ENCODE data around the gene CACNB2. TPM values are rescaled to one million over a fixed set of nuclear protein-coding genes. Genes with fewer than 3 reads are reported as not detected.
A peak's percentile ranks its signal among the peaks of the same experiment; 100 is the strongest.

Gene CACNB2
- total and polyA plus RNA-seq, 4 donors, result 0.90 to 23.9 (median 3.7) TPM

DNA sequence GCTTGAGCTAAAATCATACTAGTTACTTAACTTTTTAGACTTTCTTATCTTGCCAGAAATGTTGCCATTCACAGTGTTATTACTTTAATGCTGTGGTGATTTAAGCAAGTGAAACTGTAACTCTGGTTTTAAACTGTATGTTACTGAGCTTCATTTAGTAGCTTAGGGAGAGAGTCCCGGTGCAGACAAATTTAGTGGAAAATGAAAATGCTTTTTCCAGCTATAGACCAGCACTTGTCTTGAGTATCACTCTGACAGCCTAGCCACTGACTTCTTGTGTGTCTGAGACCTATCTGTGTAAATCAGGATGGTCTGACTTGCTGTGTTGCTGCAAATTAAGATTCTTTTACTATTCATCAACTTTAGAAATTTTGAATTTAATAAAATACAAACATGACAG lies 200.8 kb downstream of the CACNB2 start:
- no peak for ATAC-seq (ENCODE audit: insufficient read depth, low FRiP score)
- no peak for DNase-seq
- H3K4me3 ChIP-seq, result no peak overlapping the region
- H3K4me1 ChIP-seq (ENCODE audit: control insufficient read depth in 5 of 5, insufficient read depth in 5 of 5, low read length in 5 of 5), result peaks cover 0 to 11% (median 0%) of the 10 kb centered on the region in 5 donors
- no peaks in the 10 kb centered on the region for H3K36me3 ChIP-seq (ENCODE audit: control insufficient read depth in 4 of 4, insufficient read depth in 4 of 4, low read length in 4 of 4)
- H3K9ac ChIP-seq (ENCODE audit: insufficient read depth in 1 of 2, low read length in 2 of 2), result peak overlapping the region in 1 of 2 donors; percentile 77
- H3K27me3 ChIP-seq (ENCODE audit: control insufficient read depth in 3 of 3, insufficient read depth in 3 of 3, low read length in 2 of 3), result no peaks in the 10 kb centered on the region
- 67 to 78% methylated on average over 1 of the region's 1 CpG for WGBS, 2 donors
- no peaks in the 10 kb centered on the region for H3K9me3 ChIP-seq (ENCODE audit: control insufficient read depth in 4 of 4, insufficient read depth in 3 of 4, low read length in 3 of 4)
- TF ChIP-seq, protein P1, sequence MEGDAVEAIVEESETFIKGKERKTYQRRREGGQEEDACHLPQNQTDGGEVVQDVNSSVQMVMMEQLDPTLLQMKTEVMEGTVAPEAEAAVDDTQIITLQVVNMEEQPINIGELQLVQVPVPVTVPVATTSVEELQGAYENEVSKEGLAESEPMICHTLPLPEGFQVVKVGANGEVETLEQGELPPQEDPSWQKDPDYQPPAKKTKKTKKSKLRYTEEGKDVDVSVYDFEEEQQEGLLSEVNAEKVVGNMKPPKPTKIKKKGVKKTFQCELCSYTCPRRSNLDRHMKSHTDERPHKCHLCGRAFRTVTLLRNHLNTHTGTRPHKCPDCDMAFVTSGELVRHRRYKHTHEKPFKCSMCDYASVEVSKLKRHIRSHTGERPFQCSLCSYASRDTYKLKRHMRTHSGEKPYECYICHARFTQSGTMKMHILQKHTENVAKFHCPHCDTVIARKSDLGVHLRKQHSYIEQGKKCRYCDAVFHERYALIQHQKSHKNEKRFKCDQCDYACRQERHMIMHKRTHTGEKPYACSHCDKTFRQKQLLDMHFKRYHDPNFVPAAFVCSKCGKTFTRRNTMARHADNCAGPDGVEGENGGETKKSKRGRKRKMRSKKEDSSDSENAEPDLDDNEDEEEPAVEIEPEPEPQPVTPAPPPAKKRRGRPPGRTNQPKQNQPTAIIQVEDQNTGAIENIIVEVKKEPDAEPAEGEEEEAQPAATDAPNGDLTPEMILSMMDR (IDR thresholded peaks at IDR 0.05; ENCODE audit: control extremely low read depth, extremely low read depth), result no peak
- peak overlapping the region in 1 of 2 donors; percentile 88 for H3K27ac ChIP-seq (ENCODE audit: low read depth in 1 of 2, low read length in 1 of 2)

DNA sequence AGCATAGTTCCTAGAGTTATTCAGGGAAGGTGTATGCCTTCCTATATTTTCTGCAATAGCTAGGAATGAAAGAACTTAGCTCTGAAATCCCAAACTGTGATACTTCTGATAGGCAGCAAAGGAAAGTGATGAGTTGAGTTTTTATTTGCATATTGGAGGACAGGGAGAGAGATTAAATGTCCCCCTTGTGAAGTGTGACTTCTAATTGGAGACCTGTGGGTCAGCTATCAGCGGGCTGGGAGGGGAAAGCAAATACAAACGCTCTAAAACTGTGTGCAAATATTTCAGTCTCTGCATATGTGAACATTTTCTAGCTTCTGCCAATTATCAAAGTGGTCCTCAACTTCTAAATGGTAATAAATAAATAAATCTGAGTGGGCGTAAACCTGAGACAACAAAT lies 203.3 kb downstream of the CACNB2 start:
- 73 to 79% methylated on average over 3 of the region's 3 CpGs for WGBS, 2 donors
- TF ChIP-seq, protein P1 (IDR thresholded peaks at IDR 0.05; ENCODE audit: control extremely low read depth, extremely low read depth), result no peak
- Histone ChIP-seq H3K9me3 (ENCODE audit: control insufficient read depth in 4 of 4, insufficient read depth in 3 of 4, low read length in 3 of 4) (no peaks in the 10 kb centered on the region), H3K36me3 (ENCODE audit: control insufficient read depth in 4 of 4, insufficient read depth in 4 of 4, low read length in 4 of 4) (no peaks in the 10 kb centered on the region), H3K4me1 (ENCODE audit: control insufficient read depth in 5 of 5, insufficient read depth in 5 of 5, low read length in 5 of 5) (peaks cover 0 to 11% (median 1%) of the 10 kb centered on the region in 5 donors), H3K27me3 (ENCODE audit: control insufficient read depth in 3 of 3, insufficient read depth in 3 of 3, low read length in 2 of 3) (no peaks in the 10 kb centered on the region), H3K4me3 (no peak overlapping the region), H3K27ac (ENCODE audit: low read depth in 1 of 2, low read length in 1 of 2) (peak overlapping the region in 1 of 2 donors; percentile 45), H3K9ac (ENCODE audit: insufficient read depth in 1 of 2, low read length in 2 of 2) (no peak overlapping the region)
- ATAC-seq (ENCODE audit: insufficient read depth, low FRiP score) (no peak), DNase-seq (no peak)

DNA sequence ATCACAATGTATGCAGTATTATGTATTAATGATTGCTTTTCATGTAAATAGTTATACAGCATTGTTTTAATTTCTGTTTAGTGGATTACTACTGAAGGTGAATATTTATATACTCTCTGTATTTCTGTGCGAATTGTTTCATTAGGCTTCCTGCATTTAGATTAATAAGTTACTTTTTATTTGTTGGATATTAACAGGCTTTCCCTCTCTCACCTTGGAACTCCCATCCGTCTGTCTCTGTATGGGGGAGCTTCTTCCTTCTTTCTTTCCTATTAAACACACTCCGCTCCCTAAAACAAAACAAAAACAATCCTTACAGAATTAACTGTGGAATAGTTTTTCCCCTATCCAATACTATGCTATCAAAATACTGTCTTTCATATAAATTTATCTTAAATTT lies 205.1 kb downstream of the CACNB2 start:
- Histone ChIP-seq H3K27me3 (ENCODE audit: control insufficient read depth in 3 of 3, insufficient read depth in 3 of 3, low read length in 2 of 3) (no peaks in the 10 kb centered on the region), H3K27ac (ENCODE audit: low read depth in 1 of 2, low read length in 1 of 2) (no peak overlapping the region), H3K4me3 (no peak overlapping the region), H3K9ac (ENCODE audit: insufficient read depth in 1 of 2, low read length in 2 of 2) (no peak overlapping the region), H3K36me3 (ENCODE audit: control insufficient read depth in 4 of 4, insufficient read depth in 4 of 4, low read length in 4 of 4) (no peaks in the 10 kb centered on the region), H3K4me1 (ENCODE audit: control insufficient read depth in 5 of 5, insufficient read depth in 5 of 5, low read length in 5 of 5) (peaks cover 0 to 9% (median 0%) of the 10 kb centered on the region in 5 donors), H3K9me3 (ENCODE audit: control insufficient read depth in 4 of 4, insufficient read depth in 3 of 4, low read length in 3 of 4) (no peaks in the 10 kb centered on the region)
- TF ChIP-seq, protein P1 (IDR thresholded peaks at IDR 0.05; ENCODE audit: control extremely low read depth, extremely low read depth), result no peak
- DNase-seq, result no peak
- no peak for ATAC-seq (ENCODE audit: insufficient read depth, low FRiP score)
- 86 to 89% methylated on average over 3 of the region's 3 CpGs for WGBS, 2 donors

DNA sequence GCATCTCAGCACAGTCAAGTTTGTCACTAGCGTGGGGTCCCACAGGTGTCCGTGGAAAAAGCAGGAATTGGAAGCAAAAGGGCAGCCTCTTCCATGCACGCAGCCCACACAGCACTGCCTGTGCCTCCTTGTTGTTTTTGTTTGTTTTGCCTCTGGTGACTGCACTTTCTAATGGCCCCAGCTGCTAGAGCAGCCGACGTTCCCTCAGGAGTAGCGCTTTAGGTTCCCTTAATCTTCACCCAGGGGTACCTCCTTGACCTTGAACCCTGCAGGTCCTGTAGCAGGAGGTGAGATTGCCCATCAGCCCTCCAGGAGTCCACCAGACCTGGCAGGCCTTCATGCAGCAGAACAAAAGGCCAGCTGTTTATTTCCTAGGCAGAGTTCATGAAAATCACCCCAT lies 210.1 kb downstream of the CACNB2 start:
- no peaks in the 10 kb centered on the region for H3K27me3 ChIP-seq (ENCODE audit: control insufficient read depth in 3 of 3, insufficient read depth in 3 of 3, low read length in 2 of 3)
- DNase-seq (no peak), ATAC-seq (ENCODE audit: insufficient read depth, low FRiP score) (no peak)
- no peaks in the 10 kb centered on the region for H3K9me3 ChIP-seq (ENCODE audit: control insufficient read depth in 4 of 4, insufficient read depth in 3 of 4, low read length in 3 of 4)
- peaks cover 0 to 7% (median 0%) of the 10 kb centered on the region in 5 donors for H3K4me1 ChIP-seq (ENCODE audit: control insufficient read depth in 5 of 5, insufficient read depth in 5 of 5, low read length in 5 of 5)
- H3K9ac ChIP-seq (ENCODE audit: insufficient read depth in 1 of 2, low read length in 2 of 2), result no peak overlapping the region
- H3K4me3 ChIP-seq, result no peak overlapping the region
- H3K36me3 ChIP-seq (ENCODE audit: control insufficient read depth in 4 of 4, insufficient read depth in 4 of 4, low read length in 4 of 4), result no peaks in the 10 kb centered on the region
- H3K27ac ChIP-seq (ENCODE audit: low read depth in 1 of 2, low read length in 1 of 2), result peak overlapping the region in 1 of 2 donors; percentile 65
- WGBS, 2 donors, result 73 to 83% methylated on average over 6 of the region's 6 CpGs
- TF ChIP-seq, protein P1 (IDR thresholded peaks at IDR 0.05; ENCODE audit: control extremely low read depth, extremely low read depth), result no peak

All from lung (tissue), 12 donors.